Cerebellar cortex (tissue), 1 donor: ENCODE data around the gene PTPMT1.

Experiments
- DNase-seq: peaks from one replicate; pipeline ENCODE4 v3.0.0-alpha.2; 2015; ENCODE audit warnings: low spot score

PTPMT1 gene

DNA sequence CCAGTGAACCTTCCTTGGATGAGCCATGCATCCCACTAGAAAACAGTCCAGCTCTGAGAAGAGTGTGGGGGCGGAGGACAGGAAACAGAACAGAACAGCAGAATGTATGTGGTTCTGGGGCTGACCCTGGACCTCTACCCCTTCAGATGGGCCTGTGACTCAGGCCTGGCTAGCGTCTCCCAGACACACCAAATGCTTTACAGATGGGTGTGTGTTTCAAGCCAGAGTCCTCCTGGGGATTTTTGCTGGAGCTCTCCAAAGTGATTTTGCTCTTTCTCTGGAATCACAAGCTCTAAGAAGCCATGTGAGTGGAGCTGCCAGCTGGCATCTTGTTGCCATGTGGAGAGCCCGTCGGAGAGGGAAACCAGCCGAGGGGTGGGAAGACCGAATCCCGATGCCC is 42.0 kb downstream of the PTPMT1 start:
- peak; percentile 50 for DNase-seq

DNA sequence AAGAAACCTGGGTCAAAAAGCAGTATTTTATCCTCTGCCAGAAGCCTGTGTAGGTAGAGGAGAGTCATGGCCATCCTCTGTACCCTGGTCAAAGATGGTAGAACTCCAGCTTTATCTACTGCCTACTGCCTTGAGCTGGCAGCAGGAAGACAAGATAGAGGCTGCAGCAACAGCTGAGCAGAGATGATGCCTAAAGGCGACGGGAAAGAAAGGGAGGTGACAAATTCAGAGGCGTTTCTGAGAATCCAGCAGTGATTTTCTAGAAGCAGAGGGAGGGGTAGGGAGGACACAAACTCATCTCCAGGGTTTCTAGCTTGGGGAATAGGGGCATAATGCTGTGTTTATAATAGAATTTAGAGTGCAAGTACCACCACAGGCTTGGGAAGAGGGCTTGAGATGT is 44.3 kb downstream of the PTPMT1 start:
- DNase-seq: no peak

DNA sequence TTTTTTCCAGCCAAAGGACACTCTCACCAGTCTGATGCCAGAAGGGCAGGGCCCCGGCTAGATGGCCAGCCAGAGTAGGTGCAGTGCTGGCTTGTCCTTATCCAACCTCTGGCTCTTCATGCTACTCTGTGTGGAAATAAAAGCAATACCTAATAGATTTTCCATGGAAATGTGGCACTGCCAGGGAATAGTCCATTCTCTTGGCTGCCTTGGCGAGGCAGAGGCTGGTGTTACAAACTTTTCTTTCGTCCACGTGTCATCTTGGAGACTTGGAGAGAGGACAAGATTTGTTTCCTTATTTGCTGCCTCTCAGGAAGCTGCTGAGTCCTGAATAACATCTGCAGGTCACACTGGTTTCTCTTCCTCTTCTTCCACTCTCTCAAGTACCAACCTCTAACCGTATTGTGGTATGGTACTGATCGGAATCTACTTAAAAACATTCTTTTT is 46.0 kb downstream of the PTPMT1 start:
- DNase-seq: no peak

DNA sequence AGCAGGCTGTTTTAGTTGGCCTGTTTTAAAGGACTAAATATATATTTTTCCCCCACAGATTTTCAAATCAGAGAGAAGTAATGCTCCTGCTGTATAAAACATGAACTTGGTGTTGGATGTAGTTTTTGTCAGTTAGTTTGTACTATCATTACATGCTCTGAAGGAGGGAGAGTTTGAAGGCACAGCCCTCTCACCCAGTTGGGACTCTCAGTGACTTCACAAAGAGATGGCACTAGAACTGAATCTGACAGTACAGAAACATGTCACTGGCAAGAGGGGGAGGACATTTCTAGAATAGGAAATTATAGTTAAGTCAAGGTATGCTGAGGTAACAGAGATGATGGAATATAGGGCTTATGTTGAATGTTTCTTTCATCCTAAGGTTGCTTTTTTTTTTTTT is 49.9 kb downstream of the PTPMT1 start:
- DNase-seq: no peak

DNA sequence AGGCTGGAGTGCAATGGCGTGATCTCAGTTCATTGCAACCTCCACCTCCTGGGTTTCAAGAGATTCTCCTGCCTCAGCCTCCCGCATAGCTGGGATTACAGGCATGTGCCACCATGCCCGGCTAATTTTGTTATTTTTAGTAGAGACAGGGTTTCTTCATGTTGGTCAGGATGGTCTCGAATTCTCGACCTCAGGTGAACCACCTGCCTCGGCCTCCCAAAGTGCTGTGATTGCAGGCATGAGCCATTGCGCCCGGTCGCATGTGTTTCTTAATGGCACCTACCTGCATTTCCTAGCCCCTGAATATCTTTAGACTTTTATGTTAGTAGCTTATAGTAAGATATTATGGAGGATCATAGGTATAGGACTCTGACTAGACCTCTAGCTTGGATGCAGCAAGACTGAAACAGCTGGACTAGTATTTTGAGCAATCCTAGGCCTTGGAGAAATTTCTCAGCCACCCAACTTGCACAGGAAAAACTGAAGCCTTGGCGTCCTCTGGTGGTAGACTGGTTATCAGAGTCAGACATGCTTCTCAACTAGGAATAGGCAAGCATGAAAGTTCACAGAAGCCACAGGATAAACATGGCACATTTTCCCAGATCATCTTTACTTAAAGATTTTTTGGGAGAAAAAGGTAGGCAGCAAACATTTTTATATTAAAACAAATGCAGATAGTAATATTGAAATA is 51.5 kb downstream of the PTPMT1 start:
- DNase-seq: peak; percentile 88

DNA sequence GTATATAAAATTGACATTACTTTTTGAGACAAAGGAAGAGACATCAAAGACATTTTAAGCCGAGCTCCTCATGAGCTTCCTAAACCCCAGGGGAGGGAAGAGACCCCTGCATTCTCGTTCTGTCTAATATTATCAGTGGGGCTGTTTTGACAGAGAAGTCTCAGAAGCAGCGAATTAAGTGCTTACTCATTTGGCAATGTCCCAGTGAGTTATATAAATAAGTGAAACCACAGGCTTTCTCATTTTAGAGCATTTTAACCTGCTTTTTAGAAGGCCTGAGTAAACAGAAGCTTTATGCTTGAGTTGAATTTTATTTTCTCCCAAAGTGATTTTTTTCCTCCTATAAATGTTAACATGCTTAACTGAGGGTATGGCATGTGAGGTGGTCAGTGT is 52.0 kb downstream of the PTPMT1 start:
- DNase-seq: no peak

DNA sequence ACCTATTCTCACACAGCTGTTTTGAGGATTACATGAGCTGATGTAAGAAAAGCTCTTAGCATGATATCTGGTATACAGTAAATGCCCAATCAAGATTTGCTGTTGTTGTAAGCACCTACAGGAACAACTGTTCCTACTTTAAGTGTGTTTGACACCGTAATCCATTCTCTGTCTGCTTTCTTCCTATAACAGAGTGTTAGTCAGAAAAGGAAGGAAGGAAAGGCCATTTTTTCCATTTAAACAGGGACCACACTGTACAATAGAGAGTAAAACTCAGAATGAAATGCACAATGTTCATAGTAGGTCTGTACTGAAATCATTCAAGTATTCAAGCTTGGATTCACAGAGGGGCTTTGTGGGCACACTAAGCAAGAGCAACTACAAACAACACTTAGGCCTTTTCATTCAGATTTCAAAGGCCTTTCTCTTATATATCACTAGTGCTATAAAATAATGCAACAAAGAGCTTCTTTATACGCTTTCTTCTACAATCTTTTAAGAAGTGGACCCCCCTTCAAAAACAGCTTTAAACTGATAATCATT is 55.5 kb downstream of the PTPMT1 start:
- DNase-seq: no peak
